Epithelial cell of esophagus (primary cell): ENCODE measurements around the gene LRRK1.

Experiments
- DNase-seq: peaks from one replicate; pipeline ENCODE4 v3.0.0; 2010; ENCODE audit warnings: low read depth
- H3K4me3 ChIP-seq: 2 replicates; pipeline ENCODE4 v1.5.1; 2011; ENCODE audit warnings: mild to moderate bottlenecking, low read length, control low read depth
- TF ChIP-seq, protein P1 (sequence below): IDR thresholded peaks from 2 replicates; pipeline ENCODE4 v1.5.1; 2011; ENCODE audit warnings: low read depth, mild to moderate bottlenecking, low read length, control low read depth, inconsistent platforms; ENCODE audit not compliant: insufficient read depth; ENCODE audit errors: missing control alignments

The LRRK1 gene

DNA sequence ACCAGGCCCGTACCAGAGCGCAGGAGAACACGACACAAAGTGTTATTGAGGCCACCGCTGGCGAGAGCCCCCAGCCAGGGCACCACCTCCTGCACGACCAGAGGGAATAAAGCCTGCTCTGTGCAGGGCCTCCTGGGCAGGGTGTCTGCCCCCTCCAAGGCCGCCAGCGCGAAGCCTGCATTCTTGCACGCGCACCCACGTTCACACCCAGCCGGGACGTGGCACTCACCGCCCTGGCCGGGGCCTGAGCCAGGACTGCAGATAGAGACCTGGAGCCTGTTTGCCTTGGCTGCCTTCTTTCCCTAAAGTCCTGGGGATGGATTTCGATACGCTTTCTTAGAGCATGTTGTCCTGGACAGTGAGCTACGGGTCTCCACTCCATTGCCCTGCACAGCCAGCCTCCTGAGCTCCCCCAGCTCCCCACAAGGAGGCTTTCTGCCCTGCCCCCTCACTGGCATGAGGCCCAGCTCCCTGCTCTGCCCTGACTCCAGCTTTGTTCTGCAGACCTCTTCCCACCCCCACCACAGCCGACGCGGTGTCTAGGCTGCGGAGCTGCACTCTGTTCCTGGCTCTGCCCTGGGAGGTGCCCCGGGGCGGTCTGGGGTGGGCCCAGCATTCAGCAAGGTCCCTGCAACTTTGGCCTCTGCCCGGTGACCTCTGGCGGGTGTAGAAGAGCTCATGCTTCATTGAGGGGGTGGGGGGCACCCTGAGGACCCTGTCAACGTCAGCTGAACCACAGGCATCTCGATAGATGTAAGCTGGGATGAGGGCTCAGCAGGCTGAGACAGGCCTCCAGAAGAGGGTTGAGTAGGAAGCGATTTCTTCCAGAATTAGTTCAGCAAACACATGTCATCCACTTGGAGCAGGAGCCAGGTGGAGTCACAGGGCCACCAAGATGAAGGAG is 145.0 kb downstream of the LRRK1 start:
- TF ChIP-seq, protein P1, sequence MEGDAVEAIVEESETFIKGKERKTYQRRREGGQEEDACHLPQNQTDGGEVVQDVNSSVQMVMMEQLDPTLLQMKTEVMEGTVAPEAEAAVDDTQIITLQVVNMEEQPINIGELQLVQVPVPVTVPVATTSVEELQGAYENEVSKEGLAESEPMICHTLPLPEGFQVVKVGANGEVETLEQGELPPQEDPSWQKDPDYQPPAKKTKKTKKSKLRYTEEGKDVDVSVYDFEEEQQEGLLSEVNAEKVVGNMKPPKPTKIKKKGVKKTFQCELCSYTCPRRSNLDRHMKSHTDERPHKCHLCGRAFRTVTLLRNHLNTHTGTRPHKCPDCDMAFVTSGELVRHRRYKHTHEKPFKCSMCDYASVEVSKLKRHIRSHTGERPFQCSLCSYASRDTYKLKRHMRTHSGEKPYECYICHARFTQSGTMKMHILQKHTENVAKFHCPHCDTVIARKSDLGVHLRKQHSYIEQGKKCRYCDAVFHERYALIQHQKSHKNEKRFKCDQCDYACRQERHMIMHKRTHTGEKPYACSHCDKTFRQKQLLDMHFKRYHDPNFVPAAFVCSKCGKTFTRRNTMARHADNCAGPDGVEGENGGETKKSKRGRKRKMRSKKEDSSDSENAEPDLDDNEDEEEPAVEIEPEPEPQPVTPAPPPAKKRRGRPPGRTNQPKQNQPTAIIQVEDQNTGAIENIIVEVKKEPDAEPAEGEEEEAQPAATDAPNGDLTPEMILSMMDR: no peak
- H3K4me3 ChIP-seq: no peak overlapping the region
- DNase-seq: peak; percentile 83

DNA sequence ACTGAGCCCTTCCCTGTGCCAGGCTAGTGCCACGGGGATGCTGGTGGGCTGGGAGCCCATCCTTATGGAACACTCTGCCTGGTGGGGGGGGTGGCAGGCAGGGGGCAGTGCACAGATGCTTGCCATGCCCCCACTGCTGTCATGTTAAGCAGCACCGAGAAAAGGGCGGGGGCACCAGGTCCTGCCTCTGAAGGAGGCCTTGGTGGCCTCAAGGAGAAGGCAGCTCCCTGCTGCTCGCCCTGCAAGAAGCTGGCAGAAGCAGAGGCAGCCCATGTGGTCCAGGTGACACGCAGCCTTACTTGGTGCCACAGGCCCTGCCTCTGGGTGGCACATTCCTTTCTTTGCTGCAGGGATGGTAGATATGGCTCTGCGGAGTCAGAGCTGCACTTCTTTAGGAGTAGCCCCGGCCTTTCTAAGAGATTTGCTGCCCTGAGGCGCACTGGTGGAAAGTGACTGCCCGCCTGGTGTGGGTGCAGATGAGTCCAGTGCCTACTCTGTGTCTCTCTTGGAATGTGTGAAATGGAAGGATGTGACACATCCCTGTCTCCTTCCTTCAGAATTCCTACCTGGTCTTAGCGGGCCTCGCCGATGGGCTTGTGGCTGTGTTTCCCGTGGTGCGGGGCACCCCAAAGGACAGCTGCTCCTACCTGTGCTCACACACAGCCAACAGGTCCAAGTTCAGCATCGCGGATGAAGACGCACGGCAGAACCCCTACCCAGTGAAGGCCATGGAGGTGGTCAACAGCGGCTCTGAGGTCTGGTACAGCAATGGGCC is 145.8 kb downstream of the LRRK1 start:
- no peak for DNase-seq
- TF ChIP-seq, protein P1: no peak
- no peak overlapping the region for H3K4me3 ChIP-seq

DNA sequence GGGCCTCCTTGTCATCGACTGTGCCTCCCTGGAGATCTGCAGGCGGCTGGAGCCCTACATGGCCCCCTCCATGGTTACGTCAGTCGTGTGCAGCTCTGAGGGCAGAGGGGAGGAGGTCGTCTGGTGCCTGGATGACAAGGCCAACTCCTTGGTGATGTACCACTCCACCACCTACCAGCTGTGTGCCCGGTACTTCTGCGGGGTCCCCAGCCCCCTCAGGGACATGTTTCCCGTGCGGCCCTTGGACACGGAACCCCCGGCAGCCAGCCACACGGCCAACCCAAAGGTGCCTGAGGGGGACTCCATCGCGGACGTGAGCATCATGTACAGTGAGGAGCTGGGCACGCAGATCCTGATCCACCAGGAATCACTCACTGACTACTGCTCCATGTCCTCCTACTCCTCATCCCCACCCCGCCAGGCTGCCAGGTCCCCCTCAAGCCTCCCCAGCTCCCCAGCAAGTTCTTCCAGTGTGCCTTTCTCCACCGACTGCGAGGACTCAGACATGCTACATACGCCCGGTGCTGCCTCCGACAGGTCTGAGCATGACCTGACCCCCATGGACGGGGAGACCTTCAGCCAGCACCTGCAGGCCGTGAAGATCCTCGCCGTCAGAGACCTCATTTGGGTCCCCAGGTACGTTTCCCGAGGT is 146.5 kb downstream of the LRRK1 start:
- TF ChIP-seq, protein P1: no peak
- H3K4me3 ChIP-seq: no peak overlapping the region
- DNase-seq: no peak

DNA sequence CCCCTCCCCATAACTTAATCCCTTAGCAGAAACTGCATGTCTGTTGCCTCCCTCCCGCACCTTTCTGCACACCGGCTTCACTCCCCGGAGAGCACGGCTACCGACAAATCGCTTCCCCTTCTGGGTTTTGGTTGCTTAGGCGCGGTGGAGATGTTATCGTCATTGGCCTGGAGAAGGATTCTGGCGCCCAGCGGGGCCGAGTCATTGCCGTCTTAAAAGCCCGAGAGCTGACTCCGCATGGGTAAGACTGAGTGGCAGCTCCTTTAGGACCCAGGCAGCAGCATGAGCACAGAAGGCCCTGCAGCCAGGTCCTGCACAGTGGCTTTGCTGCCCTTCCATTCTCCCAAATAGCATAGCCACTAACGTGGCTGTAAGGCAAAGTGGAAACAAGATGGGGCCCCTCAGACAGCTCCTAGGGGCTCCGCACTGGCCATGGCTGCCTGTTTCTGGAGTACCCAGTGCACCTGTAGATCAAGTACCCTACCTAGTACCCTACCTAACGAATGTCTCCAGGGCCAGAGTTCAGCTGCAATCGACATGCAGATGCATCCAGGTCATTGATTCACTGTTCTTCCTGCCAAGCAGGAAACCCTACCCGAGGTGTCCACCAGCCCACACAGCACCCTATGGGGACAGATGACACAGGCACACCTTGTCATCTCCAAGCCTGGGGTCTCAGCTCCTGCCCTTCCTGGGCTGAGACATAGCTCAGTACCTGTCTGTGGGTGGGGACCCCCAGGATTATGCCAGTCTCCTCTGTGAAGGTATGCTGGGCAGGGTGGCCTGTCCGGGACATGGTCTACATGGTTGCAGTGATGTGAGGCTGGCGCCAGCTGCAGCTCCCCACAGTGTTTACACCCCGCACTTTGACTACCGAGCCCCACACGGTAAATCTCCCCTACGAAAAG is 147.6 kb downstream of the LRRK1 start:
- H3K4me3 ChIP-seq: no peak overlapping the region
- TF ChIP-seq, protein P1: no peak
- DNase-seq: no peak

DNA sequence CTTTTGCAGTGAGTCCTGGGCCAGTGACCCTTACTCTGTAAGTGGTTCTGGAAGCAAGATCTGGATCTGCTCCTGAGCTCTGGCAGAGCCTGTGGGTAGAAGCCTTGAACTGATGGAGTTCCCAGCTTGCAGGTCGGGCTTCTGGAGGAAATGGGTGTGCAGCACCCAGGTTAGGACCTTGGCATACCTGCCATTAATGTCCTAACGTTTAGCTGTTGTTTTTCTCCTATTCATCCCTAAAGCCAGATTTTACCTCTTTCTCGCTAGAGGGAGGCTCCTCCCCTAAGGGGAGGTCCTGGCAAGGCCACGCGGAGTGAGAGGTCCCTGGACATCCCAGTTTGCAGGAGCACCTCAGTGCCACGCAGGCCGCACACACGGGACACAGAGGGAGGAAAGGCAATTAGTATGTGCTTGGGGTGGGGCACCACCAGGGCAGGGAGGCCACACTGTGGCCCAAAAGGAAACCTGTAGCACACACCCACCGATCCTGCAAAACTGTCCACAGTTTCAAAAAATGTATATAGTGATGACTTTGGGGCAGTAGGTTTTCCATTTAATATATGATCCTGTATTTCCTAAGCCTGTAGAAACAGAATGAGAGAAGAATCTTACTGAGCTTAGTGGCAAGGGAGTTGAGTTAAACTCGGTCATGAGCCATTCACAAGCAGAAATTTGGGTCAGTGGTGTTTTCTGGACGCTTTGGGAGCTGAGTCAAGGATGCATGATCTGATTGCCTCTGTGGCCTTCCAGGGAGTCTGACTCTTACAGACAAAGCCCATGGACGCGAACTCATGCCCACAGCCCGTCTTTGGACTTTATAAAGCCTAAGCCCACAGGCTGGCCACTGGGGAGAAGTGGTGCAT is 148.7 kb downstream of the LRRK1 start:
- no peak for DNase-seq
- no peak overlapping the region for H3K4me3 ChIP-seq
- TF ChIP-seq, protein P1: no peak
